Astrocyte of the spinal cord (primary cell): ENCODE measurements around the gene EMC10.

Experiments used
- DNase-seq: peaks from one replicate; pipeline ENCODE4 v3.0.0; 2011; ENCODE audit warnings: low read depth, low spot score
- H3K4me3 ChIP-seq: 2 replicates; pipeline ENCODE4 v1.5.1; 2011; ENCODE audit warnings: low read depth, mild to moderate bottlenecking, low read length, moderate library complexity
- in situ Hi-C: cut with HindIII; loops from 2 replicates; pipeline ENCODE4 v1.10.0; 2017; ENCODE audit warnings: low sequenced_read_pairs
- TF ChIP-seq, protein P1 (sequence below): IDR thresholded peaks from 2 replicates; pipeline ENCODE4 v1.5.1; 2012; ENCODE audit warnings: low read depth, mild to moderate bottlenecking, low read length, inconsistent platforms

EMC10 gene

DNA sequence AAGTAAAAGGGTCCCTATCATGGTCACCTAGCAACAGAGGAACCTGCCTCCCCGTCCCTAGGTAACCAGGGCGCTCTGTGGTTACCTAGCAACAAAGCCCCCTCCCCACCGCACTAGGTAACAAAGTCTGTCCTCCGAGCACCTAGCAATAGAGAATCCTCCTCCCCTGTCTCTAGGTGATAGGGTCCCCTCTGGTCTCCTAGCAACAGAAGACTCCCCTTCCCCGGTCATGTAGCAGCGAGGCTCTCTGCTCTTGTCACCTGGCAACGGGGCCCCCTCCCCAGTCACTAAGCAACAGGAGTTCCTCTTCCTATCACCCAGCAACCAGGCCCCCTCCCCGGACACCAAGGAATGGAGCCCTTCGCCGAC, 34.4 kb downstream of the EMC10 start:
- no peak for DNase-seq
- TF ChIP-seq, protein P1, sequence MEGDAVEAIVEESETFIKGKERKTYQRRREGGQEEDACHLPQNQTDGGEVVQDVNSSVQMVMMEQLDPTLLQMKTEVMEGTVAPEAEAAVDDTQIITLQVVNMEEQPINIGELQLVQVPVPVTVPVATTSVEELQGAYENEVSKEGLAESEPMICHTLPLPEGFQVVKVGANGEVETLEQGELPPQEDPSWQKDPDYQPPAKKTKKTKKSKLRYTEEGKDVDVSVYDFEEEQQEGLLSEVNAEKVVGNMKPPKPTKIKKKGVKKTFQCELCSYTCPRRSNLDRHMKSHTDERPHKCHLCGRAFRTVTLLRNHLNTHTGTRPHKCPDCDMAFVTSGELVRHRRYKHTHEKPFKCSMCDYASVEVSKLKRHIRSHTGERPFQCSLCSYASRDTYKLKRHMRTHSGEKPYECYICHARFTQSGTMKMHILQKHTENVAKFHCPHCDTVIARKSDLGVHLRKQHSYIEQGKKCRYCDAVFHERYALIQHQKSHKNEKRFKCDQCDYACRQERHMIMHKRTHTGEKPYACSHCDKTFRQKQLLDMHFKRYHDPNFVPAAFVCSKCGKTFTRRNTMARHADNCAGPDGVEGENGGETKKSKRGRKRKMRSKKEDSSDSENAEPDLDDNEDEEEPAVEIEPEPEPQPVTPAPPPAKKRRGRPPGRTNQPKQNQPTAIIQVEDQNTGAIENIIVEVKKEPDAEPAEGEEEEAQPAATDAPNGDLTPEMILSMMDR, result no peak
- in situ Hi-C loops, result no loop called here
- H3K4me3 ChIP-seq, result peak overlapping the region; percentile 90

DNA sequence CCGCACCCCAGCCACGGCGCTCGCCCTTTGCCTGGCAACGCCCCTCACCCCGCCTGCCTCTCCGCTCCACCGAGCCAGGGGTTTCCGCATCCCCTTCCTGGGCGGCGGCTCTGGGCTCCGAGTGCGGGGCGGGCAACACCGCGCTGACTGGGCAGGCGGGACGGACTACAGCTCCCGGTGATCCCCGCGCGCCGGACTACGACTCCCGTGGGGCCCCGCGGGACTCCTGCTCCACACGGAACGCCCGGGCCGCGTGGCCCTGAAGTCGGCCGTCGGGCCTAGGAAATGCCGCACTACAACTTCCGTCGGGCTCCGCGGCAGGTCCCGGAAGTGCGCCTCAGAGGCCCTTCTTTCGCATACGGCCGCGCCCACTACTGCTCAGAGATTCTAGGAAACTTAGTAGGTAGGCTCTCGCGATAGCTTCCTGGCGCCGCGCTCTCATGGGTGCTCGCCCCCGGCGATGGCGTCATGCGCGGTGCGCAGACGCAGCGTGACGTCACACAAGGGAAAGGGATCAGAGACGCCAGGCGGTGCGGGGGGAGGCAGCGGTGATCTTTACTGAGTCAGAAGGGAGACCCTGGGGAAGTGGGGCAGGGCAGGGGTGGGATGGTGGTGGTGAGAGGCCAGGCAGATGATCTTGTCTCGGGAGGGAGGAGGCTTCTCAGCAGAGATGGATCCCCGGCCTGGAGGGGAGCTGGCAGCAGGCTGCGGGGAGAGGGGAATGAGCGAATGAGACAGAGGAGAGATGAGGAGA, 34.9 kb downstream of the EMC10 start, which contains the start of gene JOSD2:
Gene JOSD2, minus strand, starts transcription at position 123 of the 754 bp plus-strand sequence. CDS start 760 bp downstream, outside the sequence.
- TF ChIP-seq, protein P1, result no peak
- in situ Hi-C loops, result no loop called here
- H3K4me3 ChIP-seq, result peak within 1 kb of the TSS; percentile 90
- peak; percentile 99 for DNase-seq

DNA sequence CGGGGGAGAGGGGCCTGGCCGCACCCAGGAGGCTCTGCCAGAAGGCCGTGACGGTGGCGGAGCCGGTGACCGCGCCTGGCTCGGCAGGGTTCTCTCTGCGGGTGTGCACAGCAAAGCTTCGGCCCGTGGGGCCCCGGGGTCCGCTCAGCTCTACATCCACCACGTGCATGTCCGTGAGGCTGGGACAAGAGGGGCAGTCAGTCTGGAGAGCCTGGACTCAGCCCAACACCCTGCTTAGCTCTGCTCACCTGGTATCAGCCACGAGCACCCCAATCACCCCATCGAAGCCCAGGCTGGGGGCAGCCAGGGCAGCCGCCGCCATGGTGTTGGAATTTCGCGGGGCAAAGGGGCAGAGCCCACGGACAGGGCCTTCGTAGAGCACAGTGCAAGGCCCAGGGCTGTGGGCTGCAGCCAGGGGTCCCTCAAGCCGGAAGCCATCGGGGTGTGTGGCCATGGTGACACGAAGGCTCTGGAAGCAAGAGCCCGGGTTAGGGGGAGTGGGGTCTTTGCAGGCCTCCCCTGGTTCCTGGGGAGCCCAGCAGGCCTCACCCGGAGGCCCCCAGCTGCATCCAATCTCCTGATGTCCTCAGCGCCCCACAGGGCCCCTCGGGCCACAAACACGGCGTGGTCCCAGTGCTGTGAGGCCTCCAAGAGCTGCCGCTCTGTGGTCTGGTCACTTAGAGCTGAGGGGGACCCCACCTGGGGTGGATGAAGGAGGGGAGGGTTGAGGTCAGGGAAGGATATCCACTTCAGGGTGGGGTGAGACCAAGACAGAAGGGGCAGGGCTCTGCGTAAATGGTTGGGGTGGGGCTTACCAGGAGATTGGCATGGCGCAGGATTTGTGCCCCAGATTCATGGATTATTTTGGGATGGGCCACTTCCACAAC, 36.0 kb downstream of the EMC10 start:
- peak overlapping the region; percentile 90 for H3K4me3 ChIP-seq
- in situ Hi-C loops, result no loop called here
- TF ChIP-seq, protein P1, result no peak
- DNase-seq, result no peak

DNA sequence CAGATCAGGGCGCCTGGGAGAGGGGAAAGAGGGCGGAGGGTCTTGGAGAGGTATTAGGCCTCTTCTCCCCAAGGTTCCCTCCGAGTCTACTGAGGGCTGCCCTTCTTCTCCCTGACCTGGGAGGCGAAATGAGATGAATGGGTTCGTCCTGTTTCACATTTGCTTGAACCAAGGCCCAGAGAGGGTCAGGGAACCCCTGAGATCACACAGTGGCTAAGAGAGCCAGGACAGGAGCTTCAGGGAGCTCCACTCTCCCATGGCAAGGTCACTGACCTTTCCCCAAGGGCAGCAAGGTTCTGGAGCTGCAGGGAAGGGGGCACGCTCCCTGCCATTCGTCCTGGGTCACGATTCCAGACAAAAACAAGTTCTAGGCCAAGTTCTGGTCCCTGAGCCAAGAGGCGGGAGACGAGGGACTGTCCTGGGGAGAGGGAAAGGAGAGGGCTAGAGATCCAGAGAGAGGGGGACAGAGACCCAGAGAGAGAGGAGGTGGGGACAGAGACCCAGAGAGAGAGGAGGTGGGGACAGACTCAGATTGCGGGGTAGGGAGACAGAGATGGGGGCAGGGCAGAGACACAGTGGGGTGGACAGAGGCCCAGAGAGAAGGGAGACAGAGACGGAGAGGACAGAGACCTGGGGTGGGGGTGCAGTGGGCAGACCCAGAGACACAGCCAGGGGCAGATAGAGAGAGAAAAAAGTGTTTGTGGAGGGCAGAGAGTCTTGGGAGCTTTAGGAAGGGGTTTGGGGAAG, 36.9 kb downstream of the EMC10 start:
- H3K4me3 ChIP-seq, result no peak overlapping the region
- TF ChIP-seq, protein P1, result no peak
- DNase-seq, result no peak
- in situ Hi-C loops, result no loop called here

DNA sequence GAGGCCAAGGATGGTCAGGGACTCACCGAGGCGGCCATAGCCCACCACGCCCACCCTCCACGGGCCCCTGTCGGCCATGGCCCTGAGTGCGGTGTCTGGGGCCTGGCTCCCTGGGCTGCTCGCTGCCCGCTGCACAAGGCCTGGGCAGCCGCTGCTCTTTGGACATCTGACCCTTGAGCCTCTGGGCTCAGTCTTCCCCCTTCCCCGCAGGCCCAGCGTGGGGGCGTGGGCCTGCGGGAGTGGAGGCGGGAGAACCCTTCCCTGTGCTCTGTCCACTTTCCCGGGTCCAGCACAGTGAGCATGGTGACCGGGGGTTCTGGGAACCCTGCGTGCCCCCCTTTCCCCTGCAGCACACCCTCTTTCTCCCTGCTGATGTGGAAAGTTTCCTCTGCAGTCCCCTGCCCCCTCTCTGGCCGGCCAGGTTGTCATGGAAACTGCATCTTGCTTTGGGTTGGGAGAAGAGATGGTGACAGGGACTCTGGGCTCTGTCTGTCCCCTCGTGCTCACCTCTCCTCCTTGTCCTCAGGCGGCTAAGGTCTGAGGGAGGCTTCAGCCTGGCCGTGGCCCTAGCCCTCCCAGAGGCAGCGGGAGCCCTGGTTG, 37.5 kb downstream of the EMC10 start, which contains the start of gene ASPDH:
Gene ASPDH, minus strand, starts transcription at position 168 of the 600 bp plus-strand sequence. Its CDS starts 90 bp downstream, at position 78.
- in situ Hi-C loops, result no loop called here
- no peak for DNase-seq
- H3K4me3 ChIP-seq, result no peak within 1 kb of the TSS
- TF ChIP-seq, protein P1, result no peak
